Measurements from ENCODE around the gene UBA6.
"Not testable (repeated sequence)": the region's sequence is repeated elsewhere in the genome, so short reads cannot be mapped to it uniquely, and the experiment has no call there.

Gene UBA6

DNA sequence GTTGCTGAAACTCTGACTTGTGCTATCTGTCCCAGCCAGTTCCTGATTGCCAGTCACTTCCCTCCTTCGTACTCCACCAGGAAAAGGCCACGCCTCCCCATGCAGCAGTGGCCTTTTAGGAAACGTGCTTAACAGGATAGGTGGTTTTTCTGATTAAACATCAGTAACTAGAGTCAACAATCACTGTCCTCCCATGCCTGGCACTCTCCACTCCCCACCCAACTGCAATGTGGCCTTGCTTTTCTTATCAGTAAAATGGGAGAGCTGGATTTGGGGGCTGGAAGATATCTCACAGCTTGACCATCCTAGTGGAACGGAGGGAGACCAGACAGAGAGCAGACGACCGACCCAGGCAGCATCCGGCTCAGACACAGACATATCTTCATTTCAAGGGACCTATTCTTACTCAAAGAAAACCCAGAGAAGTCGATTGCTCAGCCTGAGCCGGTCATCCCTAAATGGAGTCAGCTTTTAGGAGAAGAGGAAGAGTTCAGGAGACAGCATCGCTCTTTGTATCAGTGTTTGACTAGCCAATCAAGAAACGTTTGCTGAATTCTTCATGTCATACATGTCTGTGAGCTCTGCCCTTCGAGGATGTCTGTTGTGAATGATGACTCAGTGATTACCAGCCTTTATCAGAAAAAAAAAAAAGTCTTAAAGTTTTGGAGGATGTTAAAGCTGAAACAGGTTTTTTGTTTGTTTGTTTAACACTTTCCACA lies 12.7 kb upstream of the UBA6 start:
- peak; percentile 54 for DNase-seq

DNA sequence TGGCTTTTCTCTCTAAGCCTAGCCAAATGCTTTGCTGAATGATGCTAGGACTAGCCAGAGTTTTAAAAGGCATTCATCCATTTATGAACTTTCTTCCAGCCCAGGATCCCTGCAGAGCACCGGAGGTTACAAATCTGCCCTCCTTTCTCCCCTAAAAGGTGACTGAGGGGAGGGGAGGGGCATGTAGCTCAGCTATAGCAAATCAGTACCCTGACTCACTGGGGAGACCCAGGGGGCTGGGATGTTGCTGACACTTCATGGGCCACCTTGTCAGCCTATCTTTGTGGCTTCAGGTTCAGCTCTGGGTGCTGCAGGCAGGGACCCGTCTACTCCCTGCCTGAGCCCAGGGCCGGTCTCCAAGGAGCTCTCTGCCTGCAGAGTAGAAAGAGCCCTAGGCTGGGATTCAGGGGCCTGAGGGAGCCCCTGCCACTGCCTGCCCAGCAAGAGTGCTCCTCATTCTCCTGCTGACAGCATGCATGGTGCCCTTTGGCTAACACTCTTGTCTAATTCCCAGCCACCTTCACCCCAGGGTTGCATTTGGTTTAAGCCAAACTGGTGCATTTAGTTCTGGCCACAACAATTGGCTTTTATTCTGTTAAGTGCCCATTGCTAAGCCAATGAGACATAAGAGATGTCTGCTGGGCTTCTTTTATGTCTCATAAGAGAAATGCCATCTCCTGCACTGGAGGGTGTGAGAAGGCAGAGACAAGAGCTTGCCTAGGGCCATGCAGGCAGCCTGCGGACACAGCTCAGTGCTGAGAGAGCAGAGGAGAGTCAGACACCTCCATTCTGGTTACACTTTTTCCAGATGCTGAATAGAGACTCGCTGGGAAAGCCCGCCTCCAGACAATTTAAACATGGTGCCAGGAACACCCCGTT lies 11.9 kb upstream of the UBA6 start:
- DNase-seq, result no peak

DNA sequence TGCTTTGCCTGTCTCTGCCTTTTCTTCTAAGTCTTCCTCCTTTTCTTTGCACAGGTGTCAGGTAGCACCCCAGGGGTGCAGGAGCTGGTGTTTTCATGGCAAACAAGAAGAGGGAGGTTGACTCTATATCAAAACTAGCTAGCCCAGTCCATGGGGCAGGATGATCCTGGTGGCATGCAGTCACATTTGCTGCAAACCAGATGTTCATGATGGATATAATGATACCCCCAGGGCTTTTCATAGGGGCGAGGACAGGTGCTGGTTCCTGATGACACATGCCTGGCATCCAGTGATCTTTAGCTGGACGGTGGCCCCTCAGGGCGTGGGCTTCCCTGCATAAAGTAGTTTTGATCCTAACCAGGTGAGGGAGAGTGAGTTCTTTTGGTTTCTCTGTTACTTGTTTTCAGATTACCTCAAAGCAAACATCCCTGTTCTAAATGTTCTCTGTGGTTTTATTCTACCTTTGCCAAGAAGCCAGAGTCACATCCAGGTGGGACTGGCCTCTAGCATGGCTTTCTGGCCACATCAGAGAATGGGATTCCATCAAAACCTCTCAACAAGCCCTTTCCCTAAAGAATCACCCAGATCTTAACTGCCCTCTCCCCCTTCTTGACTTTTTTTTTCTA lies 11.2 kb upstream of the UBA6 start:
- no peak for DNase-seq

- DNase-seq, result not testable (repeated sequence)
Observed at GRCh38 chr4:67706682-67707081, 5.7 kb upstream of the UBA6 start.

GRCh38 chr4:67704843-67705242 lies 3.9 kb upstream of the UBA6 start:
- DNase-seq, result no peak

DNA sequence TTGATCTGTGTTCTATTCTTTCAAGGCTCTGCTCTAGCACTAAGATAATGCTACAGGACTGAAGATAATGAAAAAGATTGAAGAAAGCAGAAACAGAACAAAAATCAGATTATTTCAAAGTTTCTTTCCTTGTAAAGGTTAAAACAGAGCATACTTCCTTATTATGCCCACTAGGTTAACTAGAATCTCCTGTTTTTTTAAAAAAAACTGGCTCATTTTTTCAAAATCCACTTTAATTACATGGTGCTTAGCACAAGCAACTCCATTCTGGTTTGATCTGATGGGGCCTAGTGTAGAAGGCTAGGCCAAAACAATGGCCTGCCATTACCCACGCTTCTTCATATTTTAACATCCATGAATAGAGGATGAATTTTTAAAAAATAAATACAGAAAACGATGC lies 1.2 kb upstream of the UBA6 start:
- DNase-seq, result no peak

GRCh38 chr4:67701517-67701850 lies 529 bp upstream of the UBA6 start:
- DNase-seq, result no peak

DNA sequence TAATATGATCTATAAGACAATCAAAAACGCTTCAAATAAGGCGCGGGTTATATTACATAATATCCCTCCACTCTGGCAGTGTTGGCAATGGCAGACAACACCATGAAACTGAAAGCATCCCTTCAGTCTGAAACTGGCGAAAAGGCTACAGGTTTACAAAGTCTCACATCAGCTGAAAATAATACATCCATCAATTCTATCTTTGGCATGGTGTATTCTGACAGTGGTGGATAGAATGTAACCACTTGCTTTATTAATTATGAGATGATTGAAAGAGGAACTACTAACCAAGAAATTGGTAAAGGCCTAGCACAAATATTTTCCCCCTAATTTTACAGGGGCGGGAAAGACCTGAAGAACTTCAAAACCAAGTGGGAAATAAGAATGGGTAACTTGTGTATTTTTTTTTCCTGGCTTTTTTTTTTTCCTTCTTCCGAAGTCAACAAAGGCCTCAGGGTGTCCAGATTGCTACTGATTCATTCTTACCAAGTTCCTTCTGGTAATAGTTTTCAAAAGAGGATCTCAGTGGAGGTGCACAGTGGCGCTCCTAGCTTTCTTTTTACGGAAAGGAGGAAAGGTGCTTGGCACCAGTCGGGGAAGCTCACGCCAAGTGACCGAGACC lies 728 bp downstream of the UBA6 start:
- no peak for DNase-seq

- DNase-seq, result no peak
Observed at GRCh38 chr4:67699603-67700002, 1.4 kb downstream of the UBA6 start.

- DNase-seq, result no peak
Observed at GRCh38 chr4:67697860-67698687, 2.9 kb downstream of the UBA6 start.

- DNase-seq, result no peak
Observed at GRCh38 chr4:67696061-67696460, 4.9 kb downstream of the UBA6 start.

- no peak for DNase-seq
Observed at GRCh38 chr4:67694662-67695061, 6.3 kb downstream of the UBA6 start.

DNA sequence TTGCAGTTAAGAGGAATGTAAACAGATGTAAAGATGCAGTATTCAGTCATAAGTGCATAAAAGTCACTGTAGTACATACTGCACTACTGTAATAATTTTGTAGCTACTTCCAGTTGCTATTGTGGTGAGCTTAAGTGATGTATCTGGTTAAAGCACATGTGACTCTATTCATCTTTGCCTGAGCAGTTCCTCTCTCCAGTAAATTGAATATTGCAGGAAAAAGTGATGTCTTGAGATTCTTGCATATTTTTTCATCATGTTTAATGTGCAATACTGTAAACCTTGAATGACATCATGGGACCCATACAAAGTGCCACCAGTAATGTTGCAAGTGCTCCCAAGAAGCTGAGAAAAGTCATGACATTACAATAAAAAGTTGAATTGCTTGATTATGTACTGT lies 9.6 kb downstream of the UBA6 start:
- DNase-seq, result no peak

DNA sequence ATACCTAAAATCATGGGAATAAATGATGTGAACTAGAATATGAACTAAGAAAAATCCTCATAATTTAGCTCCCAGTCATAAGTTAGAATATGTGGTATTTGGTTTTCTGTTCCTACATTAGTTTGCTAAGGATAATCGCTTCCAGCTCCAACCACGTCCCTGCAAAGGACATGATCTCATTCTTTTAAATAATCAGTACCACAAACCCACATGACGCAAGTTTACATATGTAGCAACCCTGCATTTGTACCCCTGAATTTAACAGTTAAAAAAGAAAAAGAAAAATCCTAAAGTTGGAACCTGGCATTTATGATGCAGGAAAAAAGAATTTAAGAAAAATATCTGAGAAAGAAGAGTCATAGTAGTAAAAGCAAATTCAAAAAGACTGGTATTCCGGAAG lies 13.3 kb downstream of the UBA6 start:
- peak; percentile 57 for DNase-seq

GRCh38 chr4:67685532-67685859 lies 15.5 kb downstream of the UBA6 start:
- no peak for DNase-seq

GRCh38 chr4:67684839-67685531 lies 16.0 kb downstream of the UBA6 start:
- DNase-seq, result peak; percentile 73

GRCh38 chr4:67682266-67682665 lies 18.7 kb downstream of the UBA6 start:
- DNase-seq, result no peak

DNA sequence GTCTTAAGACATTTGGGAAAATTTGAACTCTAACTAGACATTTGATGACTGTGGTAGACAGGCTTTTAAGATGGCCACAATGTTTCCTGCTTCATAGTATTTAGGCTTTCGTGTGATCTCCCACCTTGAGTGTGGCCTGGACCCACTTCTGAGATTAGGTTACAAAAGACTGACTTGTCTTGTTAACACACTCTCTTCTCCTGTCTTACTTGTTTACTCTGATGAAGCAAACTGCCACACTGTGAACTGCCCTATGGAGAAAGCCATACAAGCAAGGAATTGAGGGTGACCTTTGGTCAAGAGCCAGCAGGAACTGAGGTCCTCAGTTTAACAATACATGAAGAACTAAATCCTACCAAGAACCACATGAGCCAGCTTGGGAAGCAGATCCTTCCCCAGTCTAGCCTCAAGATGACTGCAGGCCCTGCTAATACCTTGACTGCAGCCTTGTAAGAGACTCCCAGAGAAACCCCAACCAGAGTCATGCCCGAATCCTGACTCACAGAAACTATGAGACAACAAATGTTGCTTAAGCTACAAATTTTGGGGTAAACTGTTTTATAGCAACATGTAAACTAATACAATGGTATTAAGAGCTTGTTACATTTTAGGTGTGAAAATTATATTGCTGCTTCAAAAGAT lies 20.3 kb downstream of the UBA6 start:
- DNase-seq, result peak; percentile 17

GRCh38 chr4:67678612-67679011 lies 22.3 kb downstream of the UBA6 start:
- no peak for DNase-seq

DNA sequence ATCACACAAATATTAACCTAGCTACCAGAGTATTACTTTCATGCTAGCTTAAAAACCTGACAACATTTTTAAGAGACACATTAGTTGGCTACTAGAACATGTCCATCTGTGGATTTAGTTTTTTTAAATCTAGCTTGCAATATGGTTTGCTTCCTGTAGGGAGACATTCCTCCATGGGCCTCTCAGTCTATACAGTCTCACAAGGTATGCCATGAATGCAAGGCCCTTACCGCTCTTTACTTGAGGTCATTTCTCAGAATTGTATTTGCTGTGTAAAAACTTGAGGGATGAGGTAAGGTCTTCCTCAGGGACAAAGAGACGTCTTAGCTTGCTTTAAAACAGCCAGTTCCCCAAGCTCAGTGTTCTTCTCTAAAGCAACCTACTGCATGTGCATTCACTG lies 26.9 kb downstream of the UBA6 start:
- DNase-seq, result no peak

DNA sequence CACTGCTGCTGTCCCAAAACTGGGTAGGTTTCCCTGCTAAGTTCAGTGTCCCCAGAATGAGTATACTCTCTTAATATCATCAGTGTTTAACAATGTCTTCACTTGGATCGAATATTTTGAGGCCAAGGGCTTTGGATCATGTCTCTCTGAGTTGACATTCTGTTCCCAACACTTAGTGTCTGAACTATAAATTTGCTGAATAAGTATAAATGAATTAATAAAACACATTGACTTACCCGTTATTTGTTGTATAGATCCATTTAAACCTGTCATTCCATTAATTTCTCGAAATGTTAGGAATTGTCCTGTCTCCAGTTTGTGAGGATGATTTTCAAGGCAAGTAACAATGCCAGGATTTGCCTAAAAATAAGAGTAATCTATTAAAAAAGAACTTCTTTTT lies 32.6 kb downstream of the UBA6 start:
- no peak for DNase-seq

Data from fibroblast of skin of back (primary cell).